B cell (primary cell): ENCODE measurements around the gene SULT2A1. TPM values are rescaled to one million over a fixed set of nuclear protein-coding genes. Genes with fewer than 3 reads are reported as not detected.

Source experiments
- ATAC-seq: fragments of 200-7000 bp; cut with Tn5 transposase; one replicate; pipeline ENCODE4 v1.10.0; 2021; ENCODE audit warnings: low read depth, mild to moderate bottlenecking, moderate number of reproducible peaks, moderate library complexity
- CTCF ChIA-PET: fragments of 350-600 bp; sonication (Branson Sonifier 250); formaldehyde crosslinking; loops from one replicate; lab custom pipeline; 2021; ENCODE audit warnings: antibody characterized with exemption, inconsistent platforms; lab: Charles Lee
- POLR2A ChIA-PET: fragments of 350-600 bp; sonication (Branson Sonifier 250); formaldehyde crosslinking; loops from one replicate; lab custom pipeline; 2021; ENCODE audit warnings: antibody characterized with exemption; lab: Charles Lee
- DNase-seq: peaks from one replicate; pipeline ENCODE4 v3.0.0; 2013
- H2AFZ ChIP-seq: 2 replicates; pipeline ENCODE4 v1.6.1; 2012; ENCODE audit warnings: mild to moderate bottlenecking, low read depth, low read length; ENCODE audit not compliant: insufficient read depth, poor library complexity, severe bottlenecking
- H3K27ac ChIP-seq, 2 donors: 1 replicate in 1 of 2; 2 replicates in 1 of 2; pipeline ENCODE4 v1.5.1; 2012 to 2013; ENCODE audit warnings: low read length in 2 of 2, mild to moderate bottlenecking in 2 of 2, moderate library complexity in 1 of 2
- H3K27me3 ChIP-seq, 4 experiments: fragments of 200-600 bp in 1 of 4; sonication (generic) in 1 of 4; replicated peaks in 1 of 4; 1 replicate in 2 of 4; 2 replicates in 2 of 4; pipeline versions ENCODE4 v1.6.1 to v1.7.0; 2013 to 2016; ENCODE audit warnings: low read length in 3 of 4, mild to moderate bottlenecking in 2 of 4, mixed read lengths in 1 of 4, moderate library complexity in 1 of 4; ENCODE audit not compliant: insufficient read depth in 4 of 4, control insufficient read depth in 3 of 4; ENCODE audit errors: control extremely low read depth in 1 of 4
- H3K36me3 ChIP-seq, 2 experiments: replicated peaks in 1 of 2; 1 replicate in 1 of 2; 2 replicates in 1 of 2; pipeline versions ENCODE4 v1.6.1 to v1.7.1; 2013; ENCODE audit warnings: low read length in 1 of 2; ENCODE audit not compliant: insufficient read depth in 2 of 2, control insufficient read depth in 1 of 2; ENCODE audit errors: control extremely low read depth in 1 of 2, extremely low read depth in 1 of 2
- H3K4me1 ChIP-seq, 2 donors: fragments of 200-600 bp in 1 of 2; sonication (generic) in 1 of 2; 1 replicate in 1 of 2; 2 replicates in 1 of 2; pipeline versions ENCODE4 v1.5.1 to v1.6.1; 2013 to 2017; ENCODE audit warnings: low read length in 2 of 2; ENCODE audit not compliant: control insufficient read depth in 2 of 2, insufficient read depth in 2 of 2
- H3K4me2 ChIP-seq: replicated peaks from 2 replicates; pipeline ENCODE3; 2012; ENCODE audit warnings: mild to moderate bottlenecking, low read depth, low read length; ENCODE audit not compliant: poor library complexity, severe bottlenecking
- H3K4me3 ChIP-seq, 5 experiments: fragments of 200-600 bp in 1 of 5; sonication (generic) in 1 of 5; 1 replicate in 3 of 5; 2 replicates in 2 of 5; pipeline versions ENCODE4 v1.5.1 to v1.7.0; 2011 to 2016; ENCODE audit warnings: low read length in 4 of 5, mild to moderate bottlenecking in 4 of 5, low read depth in 2 of 5, control low read depth in 1 of 5, moderate library complexity in 1 of 5; ENCODE audit not compliant: insufficient read depth in 1 of 5; ENCODE audit errors: control extremely low read depth in 1 of 5, extremely low read depth in 1 of 5
- H3K79me2 ChIP-seq: fragments of 200-600 bp; sonication (generic); one replicate; pipeline ENCODE4 v1.6.0; 2016; ENCODE audit warnings: low read length; ENCODE audit not compliant: control insufficient read depth, insufficient read depth
- H3K9ac ChIP-seq: fragments of 200-600 bp; sonication (generic); 2 replicates; pipeline ENCODE4 v1.6.1; 2017; ENCODE audit warnings: mild to moderate bottlenecking, low read length, moderate library complexity
- H3K9me3 ChIP-seq, 3 donors: one replicate each; pipeline versions ENCODE4 v1.6.1 to v1.7.1; 2013; ENCODE audit warnings: low read length in 2 of 3; ENCODE audit not compliant: control insufficient read depth in 2 of 3, insufficient read depth in 1 of 3; ENCODE audit errors: control extremely low read depth in 1 of 3
- H4K20me1 ChIP-seq: 2 replicates; pipeline ENCODE4 v1.6.0; 2012; ENCODE audit warnings: mild to moderate bottlenecking, low read length; ENCODE audit not compliant: insufficient read depth, control insufficient read depth, poor library complexity, severe bottlenecking
- H3K27ac Mint-ChIP-seq: one replicate; pipeline ENCODE4 v1.8.0; 2021; ENCODE audit warnings: mixed read lengths
- H3K27me3 Mint-ChIP-seq: one replicate; pipeline ENCODE4 v1.8.0; 2021; ENCODE audit warnings: mixed read lengths
- H3K4me1 Mint-ChIP-seq: one replicate; pipeline ENCODE4 v1.8.0; 2021; ENCODE audit warnings: mixed read lengths
- H3K4me3 Mint-ChIP-seq: one replicate; pipeline ENCODE4 v1.8.0; 2021; ENCODE audit warnings: mixed read lengths
- H3K9me3 Mint-ChIP-seq: one replicate; pipeline ENCODE4 v1.8.0; 2022; ENCODE audit warnings: mixed read lengths; ENCODE audit not compliant: insufficient read depth
- EZH2 ChIP-seq: IDR thresholded peaks from 2 replicates; pipeline ENCODE4 v1.6.1; 2012; ENCODE audit warnings: borderline replicate concordance, low read depth, mild to moderate bottlenecking, moderate library complexity, low read length; ENCODE audit not compliant: insufficient read depth, poor library complexity, severe bottlenecking
- WGBS: methylation state at CpG from one replicate; pipeline ENCODE4 v1.1.5; 2013; ENCODE audit warnings: missing lambda C conversion rate; ENCODE audit not compliant: insufficient coverage; 5-methylcytosine and 5-hydroxymethylcytosine counted together
- intact Hi-C: fragments of 100-400 bp; cut with micrococcal nuclease; formaldehyde crosslinking; loops from one replicate; pipeline ENCODE4 v1.10.0; 2022
- polyA plus RNA-seq: library from polyadenylated mRNA; depleted of rRNA; stranded (reverse); fragments of >200 nt; gene quantifications from 2 replicates; pipeline ENCODE4 v1.2.3, GENCODE V29; 2012
- total RNA-seq, 2 donors: library from RNA; stranded (reverse); fragments of 120-200 nt in 1 of 2; gene quantifications; 1 replicate in 1 of 2; 2 replicates in 1 of 2; pipeline versions ENCODE4 v1.2.3 to v1.2.4, GENCODE V29; 2013 to 2022
- TF ChIP-seq, protein P1 (sequence below): fragments of 200-600 bp; IDR thresholded peaks from one replicate; pipeline ENCODE4 v1.8.0; 2022; ENCODE audit warnings: antibody characterized with exemption, mild to moderate bottlenecking

Gene SULT2A1
- total and polyA plus RNA-seq, 2 donors (not counting 1 experiment from before 2014, with no cell fraction given) = not detected

DNA sequence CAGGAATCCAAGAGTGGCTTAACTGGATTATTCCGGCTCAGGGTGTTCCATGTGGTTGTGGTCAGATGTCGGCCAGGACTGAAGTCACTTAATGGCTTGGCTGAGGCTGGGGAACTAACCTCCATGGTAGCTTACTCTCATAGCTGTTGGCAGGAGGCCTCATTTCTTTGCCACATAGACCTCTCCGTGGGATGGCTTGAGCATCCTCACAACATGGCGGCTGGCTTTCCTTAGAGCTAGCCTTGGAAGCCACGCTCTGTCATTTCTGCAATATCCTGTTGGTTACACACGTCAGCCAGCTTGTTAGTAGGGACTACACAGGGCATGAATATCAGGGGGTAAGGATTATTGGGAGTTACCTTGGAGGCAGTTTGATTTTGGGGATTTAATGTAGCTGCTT, 59.3 kb downstream of the SULT2A1 start:
- H3K4me2 ChIP-seq = no peak overlapping the region
- H3K9ac ChIP-seq = no peak overlapping the region
- H3K9me3 ChIP-seq = peaks cover 0 to 4% (median 0%) of the 10 kb centered on the region in 3 donors
- ATAC-seq (no peak), DNase-seq (no peak)
- H3K27ac ChIP-seq = no peak overlapping the region
- no peak overlapping the region for H3K4me3 ChIP-seq
- Mint-ChIP-seq H3K9me3 (peaks cover 6% of the 10 kb centered on the region), H3K27ac (no peak overlapping the region), H3K27me3 (peaks cover 7% of the 10 kb centered on the region), H3K4me3 (no peak overlapping the region), H3K4me1 (no peaks in the 10 kb centered on the region)
- intact Hi-C loops = no loop called here
- no peak for TF ChIP-seq EZH2
- no peaks in the 10 kb centered on the region for H3K36me3 ChIP-seq
- POLR2A ChIA-PET = no interaction called here
- H3K27me3 ChIP-seq = no peaks in the 10 kb centered on the region
- no peaks in the 10 kb centered on the region for H3K79me2 ChIP-seq
- no peaks in the 10 kb centered on the region for H3K4me1 ChIP-seq
- no peaks in the 10 kb centered on the region for H4K20me1 ChIP-seq
- H2AFZ ChIP-seq = no peak overlapping the region
- CTCF ChIA-PET = no interaction called here
- 84% methylated on average over 6 of the region's 6 CpGs for WGBS

DNA sequence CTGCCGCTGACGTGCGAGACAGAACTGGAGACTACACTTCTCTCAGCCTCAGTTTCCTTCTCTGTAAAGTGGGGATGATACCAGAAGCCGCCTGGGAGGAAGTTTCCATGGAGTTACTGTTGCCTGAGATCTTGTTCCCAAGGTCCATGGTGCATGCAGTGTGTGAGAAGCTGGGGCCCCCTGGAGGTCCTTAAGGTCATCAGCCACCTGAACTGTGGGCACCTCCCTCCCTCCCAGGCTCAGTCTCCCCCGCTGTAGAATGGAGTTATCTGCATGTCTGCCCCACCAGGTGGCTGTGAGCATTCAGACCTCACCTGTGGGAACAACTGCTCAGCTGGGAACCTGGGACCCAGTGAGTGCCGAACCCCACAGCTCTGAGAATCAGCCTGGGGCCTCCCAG, 61.7 kb downstream of the SULT2A1 start:
- Histone ChIP-seq H3K9me3 (peaks cover 0 to 4% (median 0%) of the 10 kb centered on the region in 3 donors), H3K4me1 (peaks cover 8 to 10% of the 10 kb centered on the region in 2 donors), H3K27ac (no peak overlapping the region), H3K4me3 (no peak overlapping the region), H2AFZ (no peak overlapping the region), H3K36me3 (no peaks in the 10 kb centered on the region), H3K4me2 (no peak overlapping the region), H4K20me1 (no peaks in the 10 kb centered on the region), H3K9ac (no peak overlapping the region), H3K27me3 (peaks cover 0 to 14% (median 4%) of the 10 kb centered on the region in 4 experiments), H3K79me2 (no peaks in the 10 kb centered on the region)
- TF ChIP-seq, protein P1, sequence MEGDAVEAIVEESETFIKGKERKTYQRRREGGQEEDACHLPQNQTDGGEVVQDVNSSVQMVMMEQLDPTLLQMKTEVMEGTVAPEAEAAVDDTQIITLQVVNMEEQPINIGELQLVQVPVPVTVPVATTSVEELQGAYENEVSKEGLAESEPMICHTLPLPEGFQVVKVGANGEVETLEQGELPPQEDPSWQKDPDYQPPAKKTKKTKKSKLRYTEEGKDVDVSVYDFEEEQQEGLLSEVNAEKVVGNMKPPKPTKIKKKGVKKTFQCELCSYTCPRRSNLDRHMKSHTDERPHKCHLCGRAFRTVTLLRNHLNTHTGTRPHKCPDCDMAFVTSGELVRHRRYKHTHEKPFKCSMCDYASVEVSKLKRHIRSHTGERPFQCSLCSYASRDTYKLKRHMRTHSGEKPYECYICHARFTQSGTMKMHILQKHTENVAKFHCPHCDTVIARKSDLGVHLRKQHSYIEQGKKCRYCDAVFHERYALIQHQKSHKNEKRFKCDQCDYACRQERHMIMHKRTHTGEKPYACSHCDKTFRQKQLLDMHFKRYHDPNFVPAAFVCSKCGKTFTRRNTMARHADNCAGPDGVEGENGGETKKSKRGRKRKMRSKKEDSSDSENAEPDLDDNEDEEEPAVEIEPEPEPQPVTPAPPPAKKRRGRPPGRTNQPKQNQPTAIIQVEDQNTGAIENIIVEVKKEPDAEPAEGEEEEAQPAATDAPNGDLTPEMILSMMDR = no peak
- no peak for TF ChIP-seq EZH2
- POLR2A ChIA-PET = no interaction called here
- peaks cover 24% of the 10 kb centered on the region for H3K27me3 Mint-ChIP-seq
- ATAC-seq (no peak), DNase-seq (no peak)
- intact Hi-C loops = no loop called here
- CTCF ChIA-PET = interaction anchor here (0.7 kb wide), 1 partner anchor 1251 kb away, joined by 3 read pairs; no protein-coding TSS in a partner anchor
- no peak overlapping the region for H3K4me3 Mint-ChIP-seq
- WGBS = 100% methylated on average over 5 of the region's 6 CpGs
- H3K4me1 Mint-ChIP-seq = peaks cover 4% of the 10 kb centered on the region
- peaks cover 6% of the 10 kb centered on the region for H3K9me3 Mint-ChIP-seq
- no peak overlapping the region for H3K27ac Mint-ChIP-seq
